AG10803 (cell line): ENCODE results near the gene ZNF808.
"Not testable (repeated sequence)": the region's sequence is repeated elsewhere in the genome, so short reads cannot be mapped to it uniquely, and the experiment has no call there.

ENCODE experiments used
- DNase-seq: peaks from one replicate; pipeline ENCODE4 v3.0.0; 2010; ENCODE audit warnings: low read depth
- H3K4me3 ChIP-seq: 2 replicates; pipeline ENCODE4 v1.5.1; 2011; ENCODE audit warnings: mild to moderate bottlenecking, low read length, control low read depth
- TF ChIP-seq, protein P1 (sequence below): conservative IDR thresholded peaks from 2 replicates; pipeline ENCODE4 v1.5.1; 2011; ENCODE audit warnings: mild to moderate bottlenecking, low read length, control low read depth, inconsistent platforms

The ZNF808 gene

DNA sequence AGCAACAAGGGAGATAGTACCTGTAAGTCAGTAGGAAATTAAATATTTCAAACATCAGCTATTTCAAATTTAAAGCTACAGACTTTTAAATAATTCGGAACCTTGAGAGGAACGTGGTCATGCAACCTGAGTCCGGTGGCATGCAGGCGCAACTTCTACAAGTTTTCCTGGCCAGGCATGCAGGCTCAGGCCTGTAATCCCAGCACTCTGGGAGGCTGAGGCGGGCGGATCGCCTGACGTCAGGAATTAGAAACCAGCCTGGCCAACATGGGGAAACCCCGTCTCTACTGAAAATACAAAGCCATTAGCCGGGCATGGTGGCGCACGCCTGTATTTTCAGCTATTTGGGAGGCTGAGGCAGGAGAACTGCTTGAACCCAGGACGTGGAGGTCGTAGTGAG is 40.5 kb downstream of the ZNF808 start:
- TF ChIP-seq, protein P1, sequence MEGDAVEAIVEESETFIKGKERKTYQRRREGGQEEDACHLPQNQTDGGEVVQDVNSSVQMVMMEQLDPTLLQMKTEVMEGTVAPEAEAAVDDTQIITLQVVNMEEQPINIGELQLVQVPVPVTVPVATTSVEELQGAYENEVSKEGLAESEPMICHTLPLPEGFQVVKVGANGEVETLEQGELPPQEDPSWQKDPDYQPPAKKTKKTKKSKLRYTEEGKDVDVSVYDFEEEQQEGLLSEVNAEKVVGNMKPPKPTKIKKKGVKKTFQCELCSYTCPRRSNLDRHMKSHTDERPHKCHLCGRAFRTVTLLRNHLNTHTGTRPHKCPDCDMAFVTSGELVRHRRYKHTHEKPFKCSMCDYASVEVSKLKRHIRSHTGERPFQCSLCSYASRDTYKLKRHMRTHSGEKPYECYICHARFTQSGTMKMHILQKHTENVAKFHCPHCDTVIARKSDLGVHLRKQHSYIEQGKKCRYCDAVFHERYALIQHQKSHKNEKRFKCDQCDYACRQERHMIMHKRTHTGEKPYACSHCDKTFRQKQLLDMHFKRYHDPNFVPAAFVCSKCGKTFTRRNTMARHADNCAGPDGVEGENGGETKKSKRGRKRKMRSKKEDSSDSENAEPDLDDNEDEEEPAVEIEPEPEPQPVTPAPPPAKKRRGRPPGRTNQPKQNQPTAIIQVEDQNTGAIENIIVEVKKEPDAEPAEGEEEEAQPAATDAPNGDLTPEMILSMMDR, result no peak
- no peak overlapping the region for H3K4me3 ChIP-seq
- no peak for DNase-seq

DNA sequence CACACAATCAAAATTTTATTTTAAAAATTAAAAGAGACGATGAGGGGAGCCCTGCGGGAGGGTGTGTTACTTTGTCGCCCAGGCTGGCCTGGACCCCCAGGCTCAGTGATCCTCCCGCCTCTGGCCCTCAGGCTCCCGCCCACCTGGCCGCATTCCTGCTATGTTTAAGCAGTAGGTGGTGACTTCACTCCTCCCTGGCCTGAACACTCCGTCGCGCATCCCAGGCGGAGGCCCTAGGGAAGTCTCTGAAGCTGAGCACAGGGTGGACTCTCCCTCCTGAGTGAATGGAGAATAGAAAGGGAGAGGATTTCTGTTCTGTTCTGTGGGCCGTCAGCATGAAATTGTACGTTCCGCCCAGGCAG is 42.2 kb downstream of the ZNF808 start:
- peak overlapping the region; percentile 97 for H3K4me3 ChIP-seq
- peak; percentile 18 for DNase-seq

- DNase-seq, result peak; percentile 87
- TF ChIP-seq, protein P1, result no peak; the same call in 1 of the 2 replicates
- peak within 1 kb of the TSS; percentile 97 for H3K4me3 ChIP-seq
Observed at GRCh38 chr19:52570000-52570861, 42.8 kb downstream of the ZNF808 start, which contains the start of gene ZNF701. TSS of gene ZNF701 (plus strand) at chr19:52570287. CDS start at chr19:52574148, 3,861 bp downstream.

DNA sequence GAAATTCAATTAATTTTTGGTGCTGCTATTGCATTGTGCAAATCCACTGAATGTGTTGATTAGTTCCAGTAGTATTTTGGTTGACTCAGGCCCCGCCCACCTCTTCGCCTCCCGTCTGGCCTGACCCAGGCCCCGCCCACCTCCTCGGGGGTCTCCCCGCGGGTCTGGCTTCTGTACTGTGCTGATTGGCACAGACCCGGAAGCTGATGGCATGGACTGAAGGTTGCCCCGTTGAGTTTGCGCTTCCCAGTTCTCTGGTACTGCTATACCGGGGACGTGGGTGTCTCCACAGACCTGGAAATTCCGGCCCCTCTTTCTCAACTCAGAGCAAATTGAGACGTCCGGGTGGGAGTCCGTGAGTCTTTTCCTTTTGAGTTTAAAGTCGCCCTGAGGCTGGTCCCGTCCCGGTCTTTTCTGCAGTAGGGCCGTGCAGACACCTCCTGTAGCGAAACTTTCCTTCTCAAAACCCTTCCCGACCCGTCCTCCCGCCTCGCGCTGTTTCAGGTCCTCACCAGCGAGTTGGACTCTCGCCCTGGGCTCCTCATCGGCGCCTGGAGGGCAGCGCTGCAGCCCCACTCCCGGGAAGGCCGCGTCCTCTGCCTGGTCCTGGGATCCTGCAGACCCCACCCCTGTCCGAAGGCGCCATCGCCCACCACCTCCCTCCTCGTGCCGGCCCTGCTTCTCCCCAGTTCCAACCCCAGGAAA is 57.4 kb downstream of the ZNF808 start:
- no peak for DNase-seq
- TF ChIP-seq, protein P1, result no peak
- H3K4me3 ChIP-seq, result no peak overlapping the region

GRCh38 chr19:52585604-52586003 is 58.1 kb downstream of the ZNF808 start:
- no peak overlapping the region for H3K4me3 ChIP-seq
- TF ChIP-seq, protein P1, result no peak
- no peak for DNase-seq

DNA sequence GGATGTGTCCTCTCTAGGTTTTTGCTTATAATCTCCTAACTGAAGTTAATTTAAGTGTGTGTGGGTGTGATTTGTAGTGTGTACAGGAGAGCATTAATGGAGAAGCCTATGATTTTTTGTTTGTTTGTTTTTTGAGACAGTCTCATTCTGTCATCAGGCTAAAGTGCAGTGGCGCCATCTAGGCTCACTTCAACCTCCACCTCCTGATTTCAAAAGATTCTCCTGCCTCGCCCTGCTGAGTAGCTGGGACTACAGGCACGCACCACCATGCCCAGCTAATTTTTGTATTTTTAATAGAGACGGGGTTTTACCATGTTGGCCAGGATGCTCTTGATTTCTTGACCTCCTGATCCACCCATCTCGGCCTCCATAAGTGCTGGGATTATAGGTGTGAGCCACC is 63.3 kb downstream of the ZNF808 start:
- no peak overlapping the region for H3K4me3 ChIP-seq
- no peak for DNase-seq
- TF ChIP-seq, protein P1, result no peak

GRCh38 chr19:52592301-52592700 is 64.8 kb downstream of the ZNF808 start:
- no peak overlapping the region for H3K4me3 ChIP-seq
- TF ChIP-seq, protein P1, result no peak
- DNase-seq, result no peak

- H3K4me3 ChIP-seq, DNase-seq: not testable (repeated sequence)
Observed at GRCh38 chr19:52593441-52593840, 66.0 kb downstream of the ZNF808 start.
